Measurements from ENCODE around the gene LSM12.

DNA sequence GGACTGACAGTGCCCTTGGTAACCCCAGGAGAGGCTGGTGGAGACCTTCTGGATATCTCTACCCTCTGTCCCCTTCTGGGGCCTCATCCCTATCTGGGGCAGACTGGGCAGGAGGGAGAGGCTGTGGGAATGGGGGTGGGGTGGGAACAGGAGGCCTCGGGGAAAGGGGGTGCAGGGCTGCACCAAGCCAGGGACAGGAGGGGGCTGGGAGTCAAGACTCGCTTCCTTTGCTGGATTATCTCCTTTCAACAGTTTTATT, 28.8 kb upstream of the LSM12 start:
- TF ChIP-seq, protein P1, sequence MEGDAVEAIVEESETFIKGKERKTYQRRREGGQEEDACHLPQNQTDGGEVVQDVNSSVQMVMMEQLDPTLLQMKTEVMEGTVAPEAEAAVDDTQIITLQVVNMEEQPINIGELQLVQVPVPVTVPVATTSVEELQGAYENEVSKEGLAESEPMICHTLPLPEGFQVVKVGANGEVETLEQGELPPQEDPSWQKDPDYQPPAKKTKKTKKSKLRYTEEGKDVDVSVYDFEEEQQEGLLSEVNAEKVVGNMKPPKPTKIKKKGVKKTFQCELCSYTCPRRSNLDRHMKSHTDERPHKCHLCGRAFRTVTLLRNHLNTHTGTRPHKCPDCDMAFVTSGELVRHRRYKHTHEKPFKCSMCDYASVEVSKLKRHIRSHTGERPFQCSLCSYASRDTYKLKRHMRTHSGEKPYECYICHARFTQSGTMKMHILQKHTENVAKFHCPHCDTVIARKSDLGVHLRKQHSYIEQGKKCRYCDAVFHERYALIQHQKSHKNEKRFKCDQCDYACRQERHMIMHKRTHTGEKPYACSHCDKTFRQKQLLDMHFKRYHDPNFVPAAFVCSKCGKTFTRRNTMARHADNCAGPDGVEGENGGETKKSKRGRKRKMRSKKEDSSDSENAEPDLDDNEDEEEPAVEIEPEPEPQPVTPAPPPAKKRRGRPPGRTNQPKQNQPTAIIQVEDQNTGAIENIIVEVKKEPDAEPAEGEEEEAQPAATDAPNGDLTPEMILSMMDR (IDR thresholded peaks at IDR 0.05 in 8 of 11, conservative IDR thresholded peaks at IDR 0.05 in 3 of 11) = no peak
- no peak for TF ChIP-seq POLR2A (IDR thresholded peaks at IDR 0.05)
- no peak for TF ChIP-seq POLR2AphosphoS5 (IDR thresholded peaks at IDR 0.05)

Measured in spleen (tissue), 7 donors.